ENCODE measurements around the gene DICER1. TPM values are rescaled to one million over a fixed set of nuclear protein-coding genes. Genes with fewer than 3 reads are reported as not detected.

DICER1 gene
- total RNA-seq, 1 donor from 2014 or later, result 70.0 TPM

DNA sequence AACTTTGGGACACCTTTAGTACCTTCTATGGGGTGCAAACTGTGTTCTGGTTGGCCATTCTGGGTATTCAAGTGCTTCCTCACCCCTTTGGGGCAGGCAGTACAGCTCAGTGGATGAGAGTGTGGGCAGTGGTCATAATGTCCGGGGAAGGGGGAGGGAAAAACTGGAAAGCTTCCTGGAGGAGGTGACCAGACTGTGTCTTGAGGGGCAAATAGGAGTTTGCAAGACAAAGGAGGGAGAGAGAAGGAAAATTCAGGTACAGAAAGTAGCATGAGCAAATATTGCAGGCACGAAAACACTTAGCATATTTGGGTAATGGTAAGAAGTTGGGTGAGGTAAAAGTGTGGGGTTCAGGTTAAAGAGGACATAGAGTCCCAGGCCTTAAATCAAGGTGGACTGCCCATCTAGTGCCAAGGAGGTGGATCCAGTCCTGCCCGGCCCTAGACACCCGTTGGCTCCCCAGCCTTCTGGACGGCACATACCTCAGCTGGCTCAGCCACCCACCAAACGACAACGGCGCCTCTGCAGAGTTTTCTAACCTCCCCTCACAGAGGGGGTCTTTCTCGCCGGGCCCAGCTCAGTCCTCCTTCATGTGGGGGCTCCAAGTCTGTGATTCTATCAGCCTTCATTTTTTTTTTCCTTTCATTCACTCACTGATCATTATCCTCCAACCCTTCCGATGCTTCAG is 86.4 kb downstream of the DICER1 start:
- H4K20me1 ChIP-seq (ENCODE audit: low read depth), result no peaks in the 10 kb centered on the region
- H2AFZ ChIP-seq (replicated peaks), result no peak overlapping the region
- peak overlapping the region; percentile 26 for H3K4me3 ChIP-seq
- no peak overlapping the region for H3K27ac ChIP-seq
- no peaks in the 10 kb centered on the region for H3K9me3 ChIP-seq (ENCODE audit: low read depth)
- Mint-ChIP-seq H3K27me3 (ENCODE audit: insufficient read depth, low read depth) (peaks cover 8% of the 10 kb centered on the region), H3K4me3 (no peak overlapping the region), H3K27ac (peak overlapping the region; percentile 31), H3K4me1 (peaks cover 23% of the 10 kb centered on the region), H3K9me3 (no peaks in the 10 kb centered on the region), H3K36me3 (no peaks in the 10 kb centered on the region)
- no peaks in the 10 kb centered on the region for H3K79me2 ChIP-seq (ENCODE audit: low read depth)
- peak overlapping the region; percentile 77 for H3K4me2 ChIP-seq
- H3K36me3 ChIP-seq, result no peaks in the 10 kb centered on the region
- peaks cover 14% of the 10 kb centered on the region for H3F3A ChIP-seq (ENCODE audit: low read depth)
- H3K27me3 ChIP-seq, result no peaks in the 10 kb centered on the region
- H3K9ac ChIP-seq, result no peak overlapping the region
- H3K4me1 ChIP-seq, result peaks cover 24% of the 10 kb centered on the region
- no peak for DNase-seq (ENCODE audit: low spot score)
- TF ChIP-seq, protein P1, sequence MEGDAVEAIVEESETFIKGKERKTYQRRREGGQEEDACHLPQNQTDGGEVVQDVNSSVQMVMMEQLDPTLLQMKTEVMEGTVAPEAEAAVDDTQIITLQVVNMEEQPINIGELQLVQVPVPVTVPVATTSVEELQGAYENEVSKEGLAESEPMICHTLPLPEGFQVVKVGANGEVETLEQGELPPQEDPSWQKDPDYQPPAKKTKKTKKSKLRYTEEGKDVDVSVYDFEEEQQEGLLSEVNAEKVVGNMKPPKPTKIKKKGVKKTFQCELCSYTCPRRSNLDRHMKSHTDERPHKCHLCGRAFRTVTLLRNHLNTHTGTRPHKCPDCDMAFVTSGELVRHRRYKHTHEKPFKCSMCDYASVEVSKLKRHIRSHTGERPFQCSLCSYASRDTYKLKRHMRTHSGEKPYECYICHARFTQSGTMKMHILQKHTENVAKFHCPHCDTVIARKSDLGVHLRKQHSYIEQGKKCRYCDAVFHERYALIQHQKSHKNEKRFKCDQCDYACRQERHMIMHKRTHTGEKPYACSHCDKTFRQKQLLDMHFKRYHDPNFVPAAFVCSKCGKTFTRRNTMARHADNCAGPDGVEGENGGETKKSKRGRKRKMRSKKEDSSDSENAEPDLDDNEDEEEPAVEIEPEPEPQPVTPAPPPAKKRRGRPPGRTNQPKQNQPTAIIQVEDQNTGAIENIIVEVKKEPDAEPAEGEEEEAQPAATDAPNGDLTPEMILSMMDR (IDR thresholded peaks at IDR 0.05), result no peak
- TF ChIP-seq EZH2 (IDR thresholded peaks at IDR 0.05), result no peak
- no peak for TF ChIP-seq EZH2phosphoT487 (IDR thresholded peaks at IDR 0.05)

DNA sequence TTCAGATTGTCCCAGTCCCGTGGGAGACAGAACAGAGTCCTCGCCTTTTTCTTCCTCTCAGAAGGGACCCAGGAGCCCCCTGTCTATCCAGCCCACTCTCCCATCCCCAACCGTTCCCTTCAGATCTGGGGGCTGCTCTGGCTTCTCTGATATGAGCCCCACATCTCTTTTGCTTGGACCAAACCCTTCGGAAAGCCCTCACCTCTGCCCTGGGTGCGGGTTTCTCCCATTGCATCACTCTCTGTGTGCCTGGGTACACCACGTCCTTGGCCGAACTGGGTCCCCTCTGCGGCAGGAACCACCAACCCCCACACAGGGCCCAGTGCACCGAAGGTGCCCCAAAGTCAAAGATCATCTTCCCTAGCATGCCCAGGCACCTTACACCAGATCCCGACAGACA is 87.8 kb downstream of the DICER1 start:
- no peak for DNase-seq (ENCODE audit: low spot score)
- Mint-ChIP-seq H3K9me3 (no peaks in the 10 kb centered on the region), H3K27me3 (ENCODE audit: insufficient read depth, low read depth) (peaks cover 10% of the 10 kb centered on the region), H3K4me1 (peaks cover 23% of the 10 kb centered on the region), H3K36me3 (no peaks in the 10 kb centered on the region), H3K4me3 (no peak overlapping the region), H3K27ac (no peak overlapping the region)
- Histone ChIP-seq H3K9me3 (ENCODE audit: low read depth) (no peaks in the 10 kb centered on the region), H3K36me3 (no peaks in the 10 kb centered on the region), H3K4me2 (no peak overlapping the region), H3K79me2 (ENCODE audit: low read depth) (no peaks in the 10 kb centered on the region), H3K9ac (no peak overlapping the region), H4K20me1 (ENCODE audit: low read depth) (no peaks in the 10 kb centered on the region), H3K27me3 (no peaks in the 10 kb centered on the region), H3K27ac (no peak overlapping the region), H3F3A (ENCODE audit: low read depth) (peaks cover 14% of the 10 kb centered on the region), H3K4me3 (no peak overlapping the region), H2AFZ (replicated peaks) (no peak overlapping the region), H3K4me1 (peaks cover 24% of the 10 kb centered on the region)
- TF ChIP-seq, protein P1 (IDR thresholded peaks at IDR 0.05), result no peak
- TF ChIP-seq EZH2 (IDR thresholded peaks at IDR 0.05), result no peak
- no peak for TF ChIP-seq EZH2phosphoT487 (IDR thresholded peaks at IDR 0.05)

DNA sequence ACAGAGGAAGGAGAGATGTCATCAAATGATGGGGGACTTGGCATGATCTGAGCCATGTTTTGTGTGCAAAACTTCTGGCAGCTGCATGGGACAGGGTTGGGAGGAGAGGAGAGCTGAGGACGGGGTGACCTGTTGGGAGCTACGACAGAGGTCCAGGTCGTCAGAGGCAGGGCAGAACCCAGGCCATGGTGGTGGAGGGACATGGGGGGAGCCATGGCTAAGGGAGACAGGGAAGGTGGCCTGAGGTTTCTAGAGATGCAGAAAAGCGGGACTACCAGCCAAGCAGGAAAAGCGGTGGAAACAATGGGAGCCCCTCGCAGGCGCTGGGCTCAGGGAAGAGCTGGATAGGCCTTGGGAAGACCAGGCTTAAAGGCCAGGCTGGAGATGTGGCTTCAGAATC is 88.3 kb downstream of the DICER1 start:
- Histone ChIP-seq H2AFZ (replicated peaks) (no peak overlapping the region), H3K4me2 (no peak overlapping the region), H4K20me1 (ENCODE audit: low read depth) (no peaks in the 10 kb centered on the region), H3F3A (ENCODE audit: low read depth) (peaks cover 14% of the 10 kb centered on the region), H3K27ac (no peak overlapping the region), H3K79me2 (ENCODE audit: low read depth) (no peaks in the 10 kb centered on the region), H3K4me3 (no peak overlapping the region), H3K4me1 (peaks cover 24% of the 10 kb centered on the region), H3K27me3 (no peaks in the 10 kb centered on the region), H3K9me3 (ENCODE audit: low read depth) (no peaks in the 10 kb centered on the region), H3K36me3 (no peaks in the 10 kb centered on the region), H3K9ac (no peak overlapping the region)
- TF ChIP-seq, protein P1 (IDR thresholded peaks at IDR 0.05), result no peak
- TF ChIP-seq EZH2phosphoT487 (IDR thresholded peaks at IDR 0.05), result no peak
- DNase-seq (ENCODE audit: low spot score), result no peak
- Mint-ChIP-seq H3K4me3 (peak overlapping the region; percentile 21), H3K27ac (peak overlapping the region; percentile 55), H3K36me3 (no peaks in the 10 kb centered on the region), H3K9me3 (peaks cover 2% of the 10 kb centered on the region), H3K4me1 (peaks cover 25% of the 10 kb centered on the region), H3K27me3 (ENCODE audit: insufficient read depth, low read depth) (peaks cover 10% of the 10 kb centered on the region)

All from neural progenitor cell (in vitro differentiated cells).